ENCODE measurements around the gene OR2T11.

The OR2T11 gene

DNA sequence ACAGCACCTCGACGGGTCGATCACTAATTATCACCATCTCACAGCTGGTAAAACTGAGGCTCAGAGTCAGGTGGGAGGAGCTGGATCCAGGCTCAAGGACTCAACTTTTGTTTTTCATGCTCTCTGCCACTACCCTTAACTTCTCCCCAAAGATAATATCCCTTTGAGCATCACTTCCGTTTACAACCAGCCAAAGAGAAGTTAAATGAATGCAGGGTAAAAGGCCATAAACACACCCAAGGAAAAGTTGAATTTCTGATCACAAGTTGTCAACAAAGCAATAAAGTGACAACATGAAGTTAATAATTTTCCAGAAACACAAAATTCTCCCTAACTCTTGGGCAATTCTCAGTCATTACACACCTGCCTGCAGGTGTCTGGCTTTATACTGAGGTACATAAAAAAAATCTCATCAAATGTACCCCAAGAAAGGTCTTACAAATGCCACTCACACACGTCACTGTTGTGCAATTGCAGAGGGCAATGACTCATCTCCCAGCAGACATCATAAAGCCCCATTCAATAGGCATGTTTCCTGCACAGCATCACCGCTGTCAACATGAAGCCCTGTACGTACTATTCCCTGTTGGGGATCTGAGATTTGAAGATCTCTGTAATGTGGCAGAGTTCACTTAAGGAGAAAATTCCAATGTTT lies 3.4 kb downstream of the OR2T11 start:
- no peaks in the 10 kb centered on the region for H3K9me3 Mint-ChIP-seq
- H3K4me1 Mint-ChIP-seq, result peaks cover 5% of the 10 kb centered on the region
- no peak for ATAC-seq (ENCODE audit: low read depth)
- no peaks in the 10 kb centered on the region for H3K27me3 Mint-ChIP-seq
- DNase-seq (ENCODE audit: low spot score in 2 of 2), result no peak
- no peak overlapping the region for H3K27ac Mint-ChIP-seq
- H3K4me3 Mint-ChIP-seq, result no peak overlapping the region
- H3K36me3 Mint-ChIP-seq, result peaks cover 4% of the 10 kb centered on the region

DNA sequence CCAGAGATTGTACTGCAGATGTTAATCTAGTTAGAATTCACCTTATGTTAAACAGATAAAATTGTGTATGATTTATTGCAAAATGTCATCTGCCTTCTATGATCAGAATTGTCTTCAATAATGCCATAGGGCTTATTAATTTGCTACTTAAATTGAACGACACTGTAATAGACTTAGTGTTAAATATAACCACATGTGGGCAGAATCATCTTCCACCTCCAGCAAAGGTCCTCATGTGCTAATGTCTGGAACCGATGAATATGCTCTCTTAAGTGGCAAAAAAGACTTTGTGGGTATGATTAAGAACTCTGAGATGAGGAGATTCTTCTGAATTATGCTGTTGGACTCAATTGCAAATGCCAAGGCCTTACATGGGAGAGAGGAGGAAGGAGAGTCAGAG lies 4.3 kb downstream of the OR2T11 start:
- H3K27ac Mint-ChIP-seq, result no peak overlapping the region

DNA sequence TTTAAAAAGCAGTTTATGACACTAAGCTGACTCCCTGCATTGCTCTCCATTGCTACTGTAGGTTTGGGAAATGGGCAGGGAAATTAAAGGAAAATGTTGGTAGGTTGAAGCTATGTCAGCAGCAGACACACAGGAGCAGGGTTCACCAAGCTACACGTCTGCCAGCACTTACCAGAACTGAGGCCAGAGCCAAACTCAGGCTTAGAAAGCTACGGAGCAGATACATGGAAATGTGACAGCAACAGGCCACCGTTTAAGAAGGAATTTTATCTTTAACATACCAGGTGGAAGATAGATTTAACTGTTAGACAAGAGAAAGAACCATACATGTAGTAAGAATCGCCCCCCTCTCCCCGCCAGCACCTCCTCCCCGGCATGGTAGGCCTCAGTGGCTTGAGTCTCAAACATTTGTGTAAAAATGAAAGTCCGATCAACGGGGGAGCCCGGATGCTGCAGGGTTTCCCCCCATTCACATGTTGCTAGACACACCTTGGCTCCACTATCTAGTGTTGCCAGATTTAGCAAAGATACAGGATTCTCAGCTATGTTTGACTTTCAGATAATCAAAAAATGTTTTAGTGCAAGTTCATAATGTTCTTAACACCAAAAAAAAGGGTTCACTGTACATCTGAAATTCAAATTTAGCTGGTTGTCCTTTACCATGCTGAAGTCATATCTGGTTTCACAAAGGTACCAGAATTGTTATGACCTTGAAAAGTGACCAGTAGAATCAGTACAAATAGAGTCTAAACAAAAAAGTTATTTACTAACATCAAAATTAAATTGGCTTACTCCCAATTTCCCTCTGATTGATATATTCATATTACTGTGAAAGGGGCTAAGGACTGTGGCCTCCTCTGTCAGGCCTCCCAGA lies 6.7 kb downstream of the OR2T11 start:
- peaks cover 5% of the 10 kb centered on the region for H3K4me1 Mint-ChIP-seq
- ATAC-seq (ENCODE audit: low read depth) (peak; percentile 86), DNase-seq (ENCODE audit: low spot score in 2 of 2) (peak in 1 of 2 donors; percentile 12)
- H3K27me3 Mint-ChIP-seq, result no peaks in the 10 kb centered on the region
- peak overlapping the region; percentile 48 for H3K4me3 Mint-ChIP-seq
- H3K9me3 Mint-ChIP-seq, result no peaks in the 10 kb centered on the region
- H3K27ac Mint-ChIP-seq, result peak overlapping the region; percentile 73
- peaks cover 4% of the 10 kb centered on the region for H3K36me3 Mint-ChIP-seq

More for the DNA sequence above, 4.3 kb downstream of the OR2T11 start:
- ATAC-seq (ENCODE audit: low read depth) (no peak), DNase-seq (ENCODE audit: low spot score in 2 of 2) (no peak)
- Mint-ChIP-seq H3K9me3 (no peaks in the 10 kb centered on the region), H3K4me3 (no peak overlapping the region), H3K36me3 (peaks cover 4% of the 10 kb centered on the region), H3K4me1 (peaks cover 5% of the 10 kb centered on the region), H3K27me3 (no peaks in the 10 kb centered on the region)

DNA sequence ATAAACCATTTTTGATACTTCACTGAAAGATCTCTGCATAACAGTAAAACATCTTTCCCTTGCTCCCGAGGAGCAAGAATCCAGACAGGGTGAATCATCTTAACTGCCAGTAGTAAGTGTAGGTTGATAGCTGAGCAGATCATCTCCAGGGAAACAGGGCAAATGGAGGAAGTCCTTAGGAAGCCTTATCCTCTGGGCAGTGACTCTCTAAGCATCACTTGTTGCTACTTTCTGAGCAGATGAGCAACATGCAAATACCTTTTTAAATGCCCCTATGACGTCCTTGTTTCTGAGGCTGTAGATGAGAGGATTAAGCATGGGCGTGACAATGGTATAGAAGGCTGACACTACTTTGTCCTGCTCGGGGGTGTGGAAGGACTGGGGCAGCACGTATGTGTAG lies 8.9 kb downstream of the OR2T11 start:
- Mint-ChIP-seq H3K9me3 (no peaks in the 10 kb centered on the region), H3K4me3 (no peak overlapping the region), H3K36me3 (peaks cover 4% of the 10 kb centered on the region), H3K27me3 (no peaks in the 10 kb centered on the region), H3K27ac (no peak overlapping the region), H3K4me1 (peaks cover 9% of the 10 kb centered on the region)
- DNase-seq (ENCODE audit: low spot score in 2 of 2) (no peak), ATAC-seq (ENCODE audit: low read depth) (no peak)

DNA sequence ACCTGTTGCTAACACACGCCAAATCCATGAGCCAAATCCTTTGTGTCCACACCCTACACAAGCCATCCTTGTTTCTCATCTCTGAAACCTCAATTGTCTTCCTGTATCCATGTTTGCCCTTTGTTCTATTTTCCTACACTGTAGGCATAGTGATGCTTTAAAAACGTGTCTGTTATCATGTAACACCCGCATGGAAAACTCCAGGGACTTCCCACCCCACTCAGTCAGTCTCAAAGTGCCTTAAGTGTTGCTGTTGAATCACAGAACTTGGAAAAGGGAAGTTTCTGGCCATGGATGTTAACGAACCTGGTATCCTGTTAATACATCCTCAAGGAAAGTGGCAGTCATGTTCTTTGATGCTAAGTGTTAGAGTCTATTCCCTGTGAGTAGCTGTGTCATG lies 9.7 kb downstream of the OR2T11 start:
- H3K27ac Mint-ChIP-seq, result no peak overlapping the region
- no peak overlapping the region for H3K4me3 Mint-ChIP-seq
- no peaks in the 10 kb centered on the region for H3K9me3 Mint-ChIP-seq
- no peaks in the 10 kb centered on the region for H3K27me3 Mint-ChIP-seq
- DNase-seq (ENCODE audit: low spot score in 2 of 2), result no peak
- H3K4me1 Mint-ChIP-seq, result peaks cover 9% of the 10 kb centered on the region
- no peak for ATAC-seq (ENCODE audit: low read depth)
- H3K36me3 Mint-ChIP-seq, result peaks cover 4% of the 10 kb centered on the region

DNA sequence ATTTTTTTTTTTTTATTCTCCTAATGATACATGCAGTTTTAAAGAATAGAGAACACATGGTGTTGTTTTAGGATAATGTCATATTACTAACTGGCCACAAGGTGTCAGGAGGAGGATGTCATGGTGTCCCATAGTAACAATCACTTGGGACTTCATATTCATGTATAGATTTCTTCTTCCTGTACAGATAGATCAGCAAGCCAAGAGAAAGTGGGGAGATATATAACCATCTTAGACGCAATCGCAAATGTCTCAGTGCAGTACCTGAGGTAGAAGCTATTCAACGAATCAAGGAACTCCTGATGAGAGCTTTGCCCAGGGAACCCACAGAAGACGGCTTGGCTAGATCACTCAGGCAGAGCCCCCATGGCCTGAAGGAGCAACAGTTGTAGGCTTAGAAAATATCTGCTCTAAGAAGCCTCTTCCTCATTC lies 12.3 kb downstream of the OR2T11 start:
- Mint-ChIP-seq H3K4me3 (peak overlapping the region; percentile 52), H3K4me1 (peaks cover 11% of the 10 kb centered on the region), H3K27me3 (no peaks in the 10 kb centered on the region), H3K9me3 (no peaks in the 10 kb centered on the region), H3K36me3 (no peaks in the 10 kb centered on the region), H3K27ac (peak overlapping the region; percentile 83)
- ATAC-seq (ENCODE audit: low read depth) (peak; percentile 88), DNase-seq (ENCODE audit: low spot score in 2 of 2) (peak; percentile 25 to 46)

DNA sequence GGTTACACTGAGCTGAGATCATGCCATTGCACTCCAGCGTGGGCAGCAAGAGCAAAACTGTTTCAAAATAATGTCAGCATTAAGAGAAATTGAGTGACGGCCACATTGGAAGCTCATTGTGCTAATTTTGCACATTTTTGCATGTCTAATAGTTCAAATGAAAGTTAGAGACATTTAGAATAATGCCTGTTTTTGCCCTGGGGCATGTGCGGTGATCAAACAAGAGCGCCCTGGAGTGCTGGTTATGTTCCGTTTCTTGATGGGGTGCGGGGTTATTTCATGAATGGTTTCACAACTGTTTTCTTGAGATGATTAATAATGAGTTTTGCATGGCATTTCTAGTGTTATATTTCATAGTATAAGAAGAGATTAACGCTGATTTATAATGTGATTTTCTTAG lies 13.1 kb downstream of the OR2T11 start:
- H3K9me3 Mint-ChIP-seq, result no peaks in the 10 kb centered on the region
- DNase-seq (ENCODE audit: low spot score in 2 of 2) (no peak), ATAC-seq (ENCODE audit: low read depth) (no peak)
- no peak overlapping the region for H3K27ac Mint-ChIP-seq
- no peak overlapping the region for H3K4me3 Mint-ChIP-seq
- H3K27me3 Mint-ChIP-seq, result no peaks in the 10 kb centered on the region
- H3K36me3 Mint-ChIP-seq, result no peaks in the 10 kb centered on the region
- peaks cover 11% of the 10 kb centered on the region for H3K4me1 Mint-ChIP-seq

DNA sequence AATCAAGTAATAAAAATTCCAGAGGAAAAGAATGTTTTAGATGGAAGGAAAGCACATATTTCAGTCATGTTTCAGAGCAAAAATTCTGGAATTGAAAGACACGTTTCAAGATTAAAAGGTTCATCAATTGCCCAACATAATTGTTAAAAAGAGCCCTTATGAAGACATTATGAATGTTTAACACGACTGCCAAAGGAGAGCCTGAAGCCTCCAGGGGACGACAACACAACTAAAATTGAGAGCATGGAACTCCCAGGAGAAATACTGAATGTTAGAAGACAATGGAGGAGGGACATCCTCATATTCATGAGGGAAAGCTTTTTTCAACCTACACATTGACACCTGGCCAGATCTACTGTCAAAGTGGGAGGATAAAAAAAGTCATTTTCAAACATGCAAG lies 16.0 kb downstream of the OR2T11 start:
- Mint-ChIP-seq H3K9me3 (no peaks in the 10 kb centered on the region), H3K4me1 (peaks cover 11% of the 10 kb centered on the region), H3K27me3 (no peaks in the 10 kb centered on the region), H3K27ac (peak overlapping the region; percentile 48), H3K36me3 (no peaks in the 10 kb centered on the region), H3K4me3 (no peak overlapping the region)
- ATAC-seq (ENCODE audit: low read depth), result peak; percentile 36
- DNase-seq (ENCODE audit: low spot score in 2 of 2), result peak; percentile 44

DNA sequence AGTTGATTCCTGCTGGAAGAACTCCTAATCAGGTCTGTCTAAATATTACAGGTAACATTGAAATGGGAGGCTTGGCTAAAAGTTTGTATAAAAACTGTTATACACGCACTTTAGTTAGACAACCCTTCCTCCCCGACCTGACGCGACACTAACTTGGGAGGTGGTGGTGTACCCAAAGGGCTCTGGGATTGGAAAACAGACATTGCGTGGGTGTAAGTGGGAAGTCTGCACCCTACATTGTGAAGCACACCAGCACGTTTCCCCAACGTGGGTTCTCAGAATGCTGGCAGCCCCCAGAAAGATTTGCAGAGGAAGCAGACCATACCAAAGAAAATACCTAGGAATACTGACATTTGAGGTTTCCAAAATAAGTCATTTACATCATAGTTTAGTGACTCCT lies 16.8 kb downstream of the OR2T11 start:
- Mint-ChIP-seq H3K9me3 (no peaks in the 10 kb centered on the region), H3K4me3 (no peak overlapping the region), H3K4me1 (peaks cover 15% of the 10 kb centered on the region), H3K27ac (peak overlapping the region; percentile 48), H3K27me3 (no peaks in the 10 kb centered on the region), H3K36me3 (no peaks in the 10 kb centered on the region)
- ATAC-seq (ENCODE audit: low read depth), result no peak
- DNase-seq (ENCODE audit: low spot score in 2 of 2), result no peak

DNA sequence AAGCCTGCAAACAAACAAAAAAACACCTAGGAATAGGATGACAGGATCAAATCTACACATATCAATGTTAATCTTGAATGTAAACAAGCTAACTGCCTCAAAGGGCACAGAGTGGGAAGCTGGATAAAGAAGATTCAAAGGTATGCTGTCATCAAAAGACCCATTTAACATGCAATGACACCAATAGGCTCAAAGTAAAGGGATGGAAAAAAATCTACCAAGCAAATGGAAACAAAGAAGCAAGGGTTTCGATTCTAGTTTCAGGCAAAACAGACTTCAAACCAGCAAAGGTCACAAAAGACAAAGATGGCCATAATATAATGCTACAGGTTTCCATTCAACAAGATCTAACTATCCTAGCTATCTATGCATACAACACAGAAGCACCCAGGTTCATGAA lies 21.1 kb downstream of the OR2T11 start:
- no peak overlapping the region for H3K4me3 Mint-ChIP-seq
- H3K9me3 Mint-ChIP-seq, result no peaks in the 10 kb centered on the region
- DNase-seq (ENCODE audit: low spot score in 2 of 2), result no peak
- no peak overlapping the region for H3K27ac Mint-ChIP-seq
- no peak for ATAC-seq (ENCODE audit: low read depth)
- no peaks in the 10 kb centered on the region for H3K27me3 Mint-ChIP-seq
- H3K36me3 Mint-ChIP-seq, result no peaks in the 10 kb centered on the region
- H3K4me1 Mint-ChIP-seq, result peaks cover 9% of the 10 kb centered on the region

DNA sequence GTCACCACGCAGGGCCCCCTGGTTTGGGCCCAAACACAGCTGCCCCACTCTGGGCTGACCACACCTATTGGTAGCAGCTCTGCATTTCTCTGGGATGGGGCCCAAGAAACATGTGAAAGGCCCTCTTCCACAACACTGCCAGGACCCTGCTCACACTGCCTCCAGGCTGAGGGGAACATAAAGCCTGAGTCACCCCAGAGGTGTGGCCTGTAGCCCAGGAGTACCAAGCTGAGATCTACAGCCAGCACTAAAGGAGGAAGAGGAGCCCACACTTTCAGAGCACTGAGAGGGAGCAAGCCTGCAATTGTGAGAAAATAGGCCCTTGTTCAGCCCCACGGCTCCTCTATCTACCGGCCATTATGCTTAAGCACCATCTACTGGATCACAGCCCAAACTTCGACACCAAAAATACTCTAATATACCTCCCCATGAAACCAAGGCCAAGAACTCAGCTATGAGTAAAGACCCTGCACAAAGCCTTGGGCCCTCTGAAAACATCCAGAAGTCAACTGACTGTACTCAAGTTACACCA lies 22.9 kb downstream of the OR2T11 start:
- H3K9me3 Mint-ChIP-seq, result no peaks in the 10 kb centered on the region
- H3K4me3 Mint-ChIP-seq, result no peak overlapping the region
- no peak overlapping the region for H3K27ac Mint-ChIP-seq
- no peaks in the 10 kb centered on the region for H3K36me3 Mint-ChIP-seq
- H3K4me1 Mint-ChIP-seq, result peaks cover 6% of the 10 kb centered on the region
- DNase-seq (ENCODE audit: low spot score in 2 of 2) (no peak), ATAC-seq (ENCODE audit: low read depth) (no peak)
- no peaks in the 10 kb centered on the region for H3K27me3 Mint-ChIP-seq

DNA sequence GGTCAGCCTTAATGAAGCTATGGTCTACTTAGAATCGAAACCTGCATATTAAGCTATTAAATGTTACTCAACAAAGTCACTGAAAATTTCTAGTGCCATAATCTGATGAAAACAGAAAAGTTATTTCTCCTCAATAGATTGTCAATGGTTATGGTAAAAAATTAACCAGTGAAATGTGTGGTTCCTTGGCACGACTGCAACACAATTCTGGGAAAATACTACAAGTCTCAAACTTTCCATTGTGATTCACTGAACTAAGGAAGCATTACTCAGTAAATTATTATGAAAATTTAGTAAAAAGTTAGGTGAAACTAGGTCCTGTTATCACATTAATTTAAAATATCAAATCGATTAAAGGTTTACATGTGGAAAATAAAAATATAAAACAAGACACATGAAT lies 24.6 kb downstream of the OR2T11 start:
- no peak for DNase-seq (ENCODE audit: low spot score in 2 of 2)
- no peak for ATAC-seq (ENCODE audit: low read depth)
- Mint-ChIP-seq H3K9me3 (no peaks in the 10 kb centered on the region), H3K27ac (no peak overlapping the region), H3K4me3 (no peak overlapping the region), H3K27me3 (no peaks in the 10 kb centered on the region), H3K36me3 (no peaks in the 10 kb centered on the region), H3K4me1 (peaks cover 8% of the 10 kb centered on the region)

DNA sequence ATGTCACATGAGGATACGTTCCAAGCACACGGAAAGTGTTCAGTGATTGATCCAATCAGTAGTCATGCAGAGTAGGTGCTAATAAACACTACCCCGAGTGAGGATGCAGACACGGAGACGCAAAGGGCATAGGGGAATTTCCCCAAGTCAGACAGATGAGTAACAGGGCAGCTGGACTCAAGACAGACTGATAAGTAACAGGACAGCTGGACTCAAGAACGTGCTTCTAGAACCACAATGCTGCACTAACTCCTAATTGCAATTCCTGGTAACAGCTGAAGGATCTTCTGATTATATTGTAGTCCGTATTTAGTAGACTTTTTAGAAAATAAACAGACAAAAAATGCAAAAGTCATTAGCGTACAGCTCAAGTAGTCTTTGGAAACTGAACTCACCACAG lies 35.5 kb downstream of the OR2T11 start:
- DNase-seq (ENCODE audit: low spot score in 2 of 2), result no peak
- no peak overlapping the region for H3K4me3 Mint-ChIP-seq
- no peak for ATAC-seq (ENCODE audit: low read depth)
- no peaks in the 10 kb centered on the region for H3K36me3 Mint-ChIP-seq
- H3K27ac Mint-ChIP-seq, result no peak overlapping the region
- peaks cover 2% of the 10 kb centered on the region for H3K4me1 Mint-ChIP-seq
- H3K9me3 Mint-ChIP-seq, result no peaks in the 10 kb centered on the region
- no peaks in the 10 kb centered on the region for H3K27me3 Mint-ChIP-seq

DNA sequence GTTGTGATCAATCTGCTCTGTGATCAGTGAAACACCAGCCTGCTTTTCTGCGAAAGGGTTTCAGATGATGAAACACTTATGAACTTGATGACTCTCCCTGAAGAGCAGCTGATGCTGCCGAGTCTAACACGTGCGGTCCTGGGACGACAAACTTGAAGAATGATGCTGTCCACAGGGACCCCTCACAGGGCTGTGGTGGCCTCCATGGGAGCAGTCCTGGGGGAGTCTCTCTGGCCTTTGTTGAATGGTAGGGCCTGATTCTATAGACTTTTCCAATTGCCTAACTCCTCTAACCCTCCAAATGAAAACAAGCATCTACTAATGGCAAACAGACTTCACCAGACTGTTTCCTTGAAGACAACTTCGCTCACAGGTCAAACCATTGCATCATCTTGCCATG lies 37.3 kb downstream of the OR2T11 start, which contains the start of gene OR2T10:
TSS of gene OR2T10 (minus strand) at position 112 of the 400 bp plus-strand sequence. CDS start 3,932 bp downstream, outside the sequence.
- Mint-ChIP-seq H3K4me1 (peaks cover 2% of the 10 kb centered on the region), H3K27me3 (no peaks in the 10 kb centered on the region), H3K4me3 (no peak within 1 kb of the TSS), H3K9me3 (no peaks in the 10 kb centered on the region), H3K27ac (no peak within 1 kb of the TSS), H3K36me3 (no peaks in the 10 kb centered on the region)
- DNase-seq (ENCODE audit: low spot score in 2 of 2) (no peak), ATAC-seq (ENCODE audit: low read depth) (no peak)
